Measurements from ENCODE around the gene LILRA6.
"Not testable (repeated sequence)": the region's sequence is repeated elsewhere in the genome, so short reads cannot be mapped to it uniquely, and the experiment has no call there.

LILRA6 gene

GRCh38 chr19:54271587-54271986, 29.0 kb upstream of the LILRA6 start:
- in situ Hi-C loops (cut with HindIII; ENCODE audit: low pct_ligation_motif_present, low pct_unique_long_range_greater_than_20kb, low sequenced_read_pairs); DNase-seq: not testable (repeated sequence)

DNA sequence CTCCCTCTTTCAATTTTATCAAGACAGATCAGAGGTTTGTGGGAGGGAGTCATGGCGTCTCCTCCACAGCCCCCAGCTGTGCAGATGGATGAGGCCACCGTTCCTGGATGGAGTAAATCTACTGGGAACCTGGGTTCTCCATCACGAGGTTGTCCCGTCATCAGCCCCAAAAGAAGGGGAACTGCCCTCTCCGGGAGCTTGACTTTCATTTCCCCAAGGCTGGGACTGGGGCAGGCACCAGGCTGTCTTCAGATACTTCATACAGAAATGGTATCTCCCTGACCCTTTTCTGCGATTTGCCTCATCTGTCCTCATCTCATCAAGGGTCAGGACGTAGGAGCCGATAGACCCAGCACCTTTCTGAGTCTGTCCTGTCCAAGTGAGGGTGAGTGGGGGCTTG, 28.5 kb upstream of the LILRA6 start:
- in situ Hi-C loops (cut with HindIII; ENCODE audit: low pct_ligation_motif_present, low pct_unique_long_range_greater_than_20kb, low sequenced_read_pairs): no loop called here
- DNase-seq: no peak

DNA sequence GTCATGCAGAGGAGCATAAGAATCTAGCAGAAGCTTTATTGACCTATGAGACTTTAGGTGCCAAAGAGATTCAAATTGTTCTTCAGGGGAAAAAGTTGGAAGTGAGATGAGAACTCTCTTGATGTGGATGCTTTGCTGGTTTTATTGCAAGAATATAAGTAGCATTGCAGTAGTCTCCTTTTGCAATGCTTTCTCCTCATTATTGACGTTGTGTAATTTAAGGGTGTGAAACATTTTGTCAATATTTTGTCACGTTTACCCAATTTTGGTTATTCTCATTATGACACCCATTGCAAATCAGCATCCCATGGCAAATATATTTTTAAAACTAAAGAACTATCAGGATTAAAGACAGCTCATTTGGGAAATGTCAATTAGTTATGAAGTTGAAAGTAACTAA, 26.3 kb upstream of the LILRA6 start:
- DNase-seq: no peak
- in situ Hi-C loops (cut with HindIII; ENCODE audit: low pct_ligation_motif_present, low pct_unique_long_range_greater_than_20kb, low sequenced_read_pairs): no loop called here

GRCh38 chr19:54266133-54266532, 23.5 kb upstream of the LILRA6 start:
- in situ Hi-C loops (cut with HindIII; ENCODE audit: low pct_ligation_motif_present, low pct_unique_long_range_greater_than_20kb, low sequenced_read_pairs): no loop called here
- DNase-seq: peak; percentile 64

GRCh38 chr19:54262470-54262869, 19.9 kb upstream of the LILRA6 start:
- DNase-seq: no peak
- in situ Hi-C loops (cut with HindIII; ENCODE audit: low pct_ligation_motif_present, low pct_unique_long_range_greater_than_20kb, low sequenced_read_pairs): no loop called here

GRCh38 chr19:54262066-54262465, 19.5 kb upstream of the LILRA6 start:
- in situ Hi-C loops (cut with HindIII; ENCODE audit: low pct_ligation_motif_present, low pct_unique_long_range_greater_than_20kb, low sequenced_read_pairs): no loop called here

GRCh38 chr19:54257116-54257480, 14.5 kb upstream of the LILRA6 start, which contains the start of gene LILRB5:
Gene LILRB5, minus strand, starts transcription at chr19:54257273. Its CDS starts 80 bp downstream, at chr19:54257193.
- DNase-seq: no peak
- in situ Hi-C loops (cut with HindIII; ENCODE audit: low pct_ligation_motif_present, low pct_unique_long_range_greater_than_20kb, low sequenced_read_pairs): no loop called here

More at GRCh38 chr19:54262066-54262465, 19.5 kb upstream of the LILRA6 start:
- no peak for DNase-seq

DNA sequence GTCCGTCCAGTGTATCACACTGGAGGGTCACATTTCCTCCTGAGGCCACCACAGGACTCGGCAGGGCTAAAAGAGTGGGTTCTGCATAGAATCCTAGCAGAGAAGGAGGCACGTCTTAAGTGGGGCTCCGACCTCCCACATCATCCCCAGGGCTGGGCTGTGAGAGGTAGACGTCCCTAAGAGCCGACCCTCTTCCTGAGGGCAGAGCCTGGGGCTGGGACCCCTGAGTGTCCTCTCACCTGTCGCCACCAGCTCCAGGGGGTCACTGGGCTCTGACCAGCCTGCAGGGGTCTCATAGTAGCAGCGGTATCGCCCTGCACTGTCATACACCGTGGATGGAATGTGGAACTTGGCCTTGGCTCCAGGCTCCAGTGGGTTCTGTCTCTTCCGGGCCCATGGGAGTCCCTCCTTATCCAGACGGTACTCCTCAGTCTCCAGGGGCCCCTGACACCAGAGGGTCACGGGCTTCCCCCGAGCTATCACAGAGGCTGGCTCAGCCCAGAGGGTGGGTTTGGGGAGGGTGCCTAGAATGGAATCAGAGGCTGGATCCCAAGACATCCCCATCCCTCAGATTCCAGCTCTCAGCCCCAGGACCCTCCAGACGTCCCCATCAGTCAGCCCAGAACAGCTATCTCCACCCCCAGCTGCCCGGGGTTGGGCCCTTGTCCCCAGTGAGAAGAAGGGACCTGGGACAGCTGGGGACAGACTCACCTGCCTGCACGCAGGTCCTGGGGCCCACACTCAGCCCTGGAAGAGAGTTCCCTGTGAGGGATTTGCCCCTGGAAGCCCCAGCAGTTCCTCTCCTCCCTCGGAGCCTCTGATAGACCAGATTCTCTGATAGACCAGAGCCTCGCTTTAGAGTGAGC, 13.9 kb upstream of the LILRA6 start:
- in situ Hi-C loops (cut with HindIII; ENCODE audit: low pct_ligation_motif_present, low pct_unique_long_range_greater_than_20kb, low sequenced_read_pairs): no loop called here
- no peak for DNase-seq

- in situ Hi-C loops (cut with HindIII; ENCODE audit: low pct_ligation_motif_present, low pct_unique_long_range_greater_than_20kb, low sequenced_read_pairs): no loop called here
- no peak for DNase-seq
These were observed 12.7 kb upstream of the LILRA6 start for GRCh38 chr19:54255105-54255775.

- in situ Hi-C loops (cut with HindIII; ENCODE audit: low pct_ligation_motif_present, low pct_unique_long_range_greater_than_20kb, low sequenced_read_pairs): no loop called here
- no peak for DNase-seq
These were observed 11.8 kb upstream of the LILRA6 start for GRCh38 chr19:54254195-54254906.

- in situ Hi-C loops (cut with HindIII; ENCODE audit: low pct_ligation_motif_present, low pct_unique_long_range_greater_than_20kb, low sequenced_read_pairs): no loop called here
- no peak for DNase-seq
These were observed 11.0 kb upstream of the LILRA6 start for GRCh38 chr19:54253331-54254194.

DNA sequence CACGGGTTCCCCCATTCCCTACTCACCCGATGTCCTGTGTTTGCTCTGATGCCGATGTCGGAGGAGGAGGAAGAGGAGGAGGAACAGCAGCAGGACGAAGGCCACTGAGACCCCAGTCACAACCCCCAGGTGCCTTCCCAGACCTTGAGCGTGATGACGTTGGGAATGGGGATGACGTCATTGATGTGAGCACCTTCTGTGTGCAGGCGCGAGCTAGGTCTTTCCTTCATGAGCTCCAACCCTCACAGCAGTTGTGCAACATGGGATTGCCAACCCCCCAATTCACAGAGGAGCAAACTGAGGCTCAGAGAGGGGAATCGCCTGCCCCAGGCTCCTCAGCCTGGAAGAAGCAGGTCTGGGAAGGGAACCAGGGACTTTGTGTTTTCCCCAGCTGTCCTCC, 10.3 kb upstream of the LILRA6 start:
- in situ Hi-C loops (cut with HindIII; ENCODE audit: low pct_ligation_motif_present, low pct_unique_long_range_greater_than_20kb, low sequenced_read_pairs): no loop called here
- no peak for DNase-seq

DNA sequence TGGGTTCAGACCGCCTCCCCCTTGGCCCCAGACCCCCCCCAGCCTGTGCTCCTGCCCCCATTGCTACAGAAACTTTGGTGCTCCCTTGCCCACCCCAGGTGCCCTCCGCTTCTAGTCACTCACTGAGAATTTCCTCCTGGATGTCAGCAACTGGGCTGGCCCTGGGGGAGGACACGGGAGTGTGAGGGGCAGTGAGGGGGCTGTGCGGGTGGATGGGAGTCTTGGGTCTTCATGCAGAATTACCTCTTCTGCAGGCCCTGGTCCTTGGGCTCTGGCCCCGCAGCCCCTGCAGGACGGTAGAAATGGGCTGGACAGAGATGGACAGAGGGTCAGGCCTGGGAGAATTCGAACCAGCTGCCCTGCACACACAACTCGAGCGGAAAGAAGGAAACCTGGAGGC, 9.7 kb upstream of the LILRA6 start:
- no peak for DNase-seq
- in situ Hi-C loops (cut with HindIII; ENCODE audit: low pct_ligation_motif_present, low pct_unique_long_range_greater_than_20kb, low sequenced_read_pairs): no loop called here

GRCh38 chr19:54248016-54248601, 5.5 kb upstream of the LILRA6 start:
- in situ Hi-C loops (cut with HindIII; ENCODE audit: low pct_ligation_motif_present, low pct_unique_long_range_greater_than_20kb, low sequenced_read_pairs): no loop called here
- no peak for DNase-seq

DNA sequence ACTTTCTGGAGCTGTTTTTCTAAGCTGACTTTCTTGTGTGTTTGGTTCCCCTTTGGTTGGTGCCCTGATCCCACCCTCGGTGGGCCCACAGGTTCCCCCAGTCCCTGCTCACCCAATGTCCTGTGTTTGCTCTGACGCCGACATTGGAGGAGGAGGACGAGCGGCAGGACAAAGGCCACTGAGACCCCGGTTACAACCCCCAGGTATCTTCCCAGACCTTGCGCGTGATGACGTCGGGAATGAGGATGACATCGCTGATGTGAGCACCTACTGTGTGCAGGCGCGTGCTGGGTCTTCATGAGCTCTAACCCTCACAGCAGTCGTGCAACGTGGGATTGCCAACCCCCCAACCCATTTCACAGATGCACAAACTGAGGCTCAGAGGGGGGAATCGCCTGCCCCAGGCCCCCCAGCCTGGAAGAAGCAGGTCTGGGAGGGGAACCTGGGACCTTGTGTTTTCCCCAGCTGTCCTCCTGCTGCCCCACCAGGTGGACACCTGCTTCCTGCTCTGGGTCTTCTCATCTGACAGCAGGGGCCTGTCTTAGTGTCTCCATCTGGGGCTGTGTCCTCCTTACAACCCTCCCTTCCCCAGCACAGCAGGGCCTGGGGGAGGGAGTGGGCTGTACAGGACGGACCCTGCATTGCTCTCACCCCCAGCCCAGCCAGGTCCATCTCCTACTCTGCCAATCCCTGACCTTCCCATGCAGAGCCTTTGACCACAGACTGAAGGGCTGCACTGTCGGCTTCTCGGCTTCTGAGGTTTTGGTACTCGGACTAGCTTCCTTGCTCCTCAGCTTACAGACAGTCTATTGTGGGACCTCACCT, 4.7 kb upstream of the LILRA6 start:
- in situ Hi-C loops (cut with HindIII; ENCODE audit: low pct_ligation_motif_present, low pct_unique_long_range_greater_than_20kb, low sequenced_read_pairs): no loop called here
- no peak for DNase-seq

GRCh38 chr19:54245936-54246335, 3.3 kb upstream of the LILRA6 start:
- in situ Hi-C loops (cut with HindIII; ENCODE audit: low pct_ligation_motif_present, low pct_unique_long_range_greater_than_20kb, low sequenced_read_pairs): no loop called here
- DNase-seq: no peak

- in situ Hi-C loops (cut with HindIII; ENCODE audit: low pct_ligation_motif_present, low pct_unique_long_range_greater_than_20kb, low sequenced_read_pairs); DNase-seq: not testable (repeated sequence)
These were observed 1.2 kb upstream of the LILRA6 start for GRCh38 chr19:54243809-54244208.
